Osteocyte (in vitro differentiated cells): Measurements from ENCODE around the gene FGF22. TPM values are rescaled to one million over a fixed set of nuclear protein-coding genes. Genes with fewer than 3 reads are reported as not detected.

Source experiments
- DNase-seq: peaks from one replicate; pipeline ENCODE4 v3.0.0; 2021; ENCODE audit warnings: mixed read lengths; ENCODE audit not compliant: unreplicated experiment; ENCODE audit errors: extremely low spot score
- H3K27ac Mint-ChIP-seq: one replicate; pipeline ENCODE4 v1.8.0; 2021; ENCODE audit warnings: mild to moderate bottlenecking, mixed read lengths; ENCODE audit not compliant: unreplicated experiment
- H3K27me3 Mint-ChIP-seq: one replicate; pipeline ENCODE4 v1.8.0; 2021; ENCODE audit warnings: mixed read lengths; ENCODE audit not compliant: unreplicated experiment
- H3K36me3 Mint-ChIP-seq: one replicate; pipeline ENCODE4 v1.8.0; 2021; ENCODE audit warnings: mixed read lengths; ENCODE audit not compliant: unreplicated experiment
- H3K4me1 Mint-ChIP-seq: one replicate; pipeline ENCODE4 v1.8.0; 2021; ENCODE audit warnings: mixed read lengths; ENCODE audit not compliant: unreplicated experiment
- H3K4me3 Mint-ChIP-seq: one replicate; pipeline ENCODE4 v1.8.0; 2021; ENCODE audit warnings: mild to moderate bottlenecking, moderate library complexity, mixed read lengths; ENCODE audit not compliant: unreplicated experiment
- H3K9me3 Mint-ChIP-seq: one replicate; pipeline ENCODE4 v1.8.0; 2021; ENCODE audit warnings: mixed read lengths; ENCODE audit not compliant: unreplicated experiment
- CTCF ChIP-seq: fragments of 200-600 bp; sonication (generic); IDR thresholded peaks from 2 replicates; pipeline ENCODE4 v1.5.0; 2021; ENCODE audit warnings: antibody characterized with exemption, mild to moderate bottlenecking, moderate library complexity
- total RNA-seq: library from RNA; stranded (reverse); gene quantifications from 2 replicates; pipeline ENCODE4 v1.2.1, GENCODE V29; 2021

Gene FGF22
- total RNA-seq, 1 donor from 2014 or later: 0.81 TPM

GRCh38 chr19:642767-643727 lies 3.4 kb downstream of the FGF22 start:
- no peaks in the 10 kb centered on the region for H3K27me3 Mint-ChIP-seq
- DNase-seq: no peak
- H3K4me1 Mint-ChIP-seq: peaks cover 8% of the 10 kb centered on the region
- TF ChIP-seq CTCF: no peak
- H3K27ac Mint-ChIP-seq: no peak overlapping the region
- no peak overlapping the region for H3K4me3 Mint-ChIP-seq
- H3K36me3 Mint-ChIP-seq: peaks cover 8% of the 10 kb centered on the region
- H3K9me3 Mint-ChIP-seq: no peaks in the 10 kb centered on the region

- Mint-ChIP-seq H3K4me1 (peaks cover 8% of the 10 kb centered on the region), H3K9me3 (no peaks in the 10 kb centered on the region), H3K4me3 (no peak overlapping the region), H3K27ac (no peak overlapping the region), H3K27me3 (no peaks in the 10 kb centered on the region), H3K36me3 (peaks cover 8% of the 10 kb centered on the region)
- no peak for DNase-seq
- TF ChIP-seq CTCF: no peak
Measured at GRCh38 chr19:643736-644135, 4.1 kb downstream of the FGF22 start.

- H3K36me3 Mint-ChIP-seq: peaks cover 8% of the 10 kb centered on the region
- no peaks in the 10 kb centered on the region for H3K9me3 Mint-ChIP-seq
- H3K27ac Mint-ChIP-seq: no peak overlapping the region
- no peak for TF ChIP-seq CTCF
- H3K4me1 Mint-ChIP-seq: peaks cover 4% of the 10 kb centered on the region
- no peak for DNase-seq
- H3K4me3 Mint-ChIP-seq: no peak overlapping the region
- H3K27me3 Mint-ChIP-seq: no peaks in the 10 kb centered on the region
Measured at GRCh38 chr19:644363-644762, 4.7 kb downstream of the FGF22 start.

GRCh38 chr19:644789-645188 lies 5.1 kb downstream of the FGF22 start:
- no peak overlapping the region for H3K4me3 Mint-ChIP-seq
- peaks cover 8% of the 10 kb centered on the region for H3K36me3 Mint-ChIP-seq
- DNase-seq: no peak
- peaks cover 2% of the 10 kb centered on the region for H3K4me1 Mint-ChIP-seq
- no peak overlapping the region for H3K27ac Mint-ChIP-seq
- H3K27me3 Mint-ChIP-seq: no peaks in the 10 kb centered on the region
- TF ChIP-seq CTCF: no peak
- H3K9me3 Mint-ChIP-seq: no peaks in the 10 kb centered on the region

- no peaks in the 10 kb centered on the region for H3K27me3 Mint-ChIP-seq
- peaks cover 10% of the 10 kb centered on the region for H3K36me3 Mint-ChIP-seq
- peaks cover 2% of the 10 kb centered on the region for H3K4me1 Mint-ChIP-seq
- peak overlapping the region; percentile 28 for H3K27ac Mint-ChIP-seq
- H3K4me3 Mint-ChIP-seq: no peak overlapping the region
- TF ChIP-seq CTCF: no peak
- no peak for DNase-seq
- no peaks in the 10 kb centered on the region for H3K9me3 Mint-ChIP-seq
Measured at GRCh38 chr19:645912-646778, 6.5 kb downstream of the FGF22 start.
